Measurements from ENCODE around the gene CHML.

GRCh38 chr1:241677201-241677600 lies 37.0 kb upstream of the CHML start:
- no peak for TF ChIP-seq CTCF (IDR thresholded peaks at IDR 0.05 in 8 of 11, conservative IDR thresholded peaks at IDR 0.05 in 3 of 11)
- TF ChIP-seq POLR2AphosphoS5 (IDR thresholded peaks at IDR 0.05) = no peak
